Adrenal gland (tissue), 5 donors: ENCODE measurements around the gene NAT9.

Source experiments
- POLR2A ChIP-seq, 2 donors: fragments of 450-650 bp; IDR thresholded peaks; one replicate each; pipeline ENCODE4 v1.6.1; 2017; ENCODE audit warnings: antibody characterized with exemption in 2 of 2, mild to moderate bottlenecking in 2 of 2, moderate library complexity in 1 of 2
- TF ChIP-seq, protein P1 (sequence below), 6 experiments: fragments of 450-650 bp in 4 of 6; fragments of 200-600 bp in 2 of 6; sonication (generic) in 1 of 6; IDR thresholded peaks; 1 replicate in 5 of 6; 2 replicates in 1 of 6; pipeline versions ENCODE4 v1.5.1 to v1.8.0; 2016 to 2021; ENCODE audit warnings: antibody characterized with exemption in 6 of 6, mild to moderate bottlenecking in 2 of 6, moderate library complexity in 1 of 6
- donor health status: DM: no; HTN: no; CAD: no.

DNA sequence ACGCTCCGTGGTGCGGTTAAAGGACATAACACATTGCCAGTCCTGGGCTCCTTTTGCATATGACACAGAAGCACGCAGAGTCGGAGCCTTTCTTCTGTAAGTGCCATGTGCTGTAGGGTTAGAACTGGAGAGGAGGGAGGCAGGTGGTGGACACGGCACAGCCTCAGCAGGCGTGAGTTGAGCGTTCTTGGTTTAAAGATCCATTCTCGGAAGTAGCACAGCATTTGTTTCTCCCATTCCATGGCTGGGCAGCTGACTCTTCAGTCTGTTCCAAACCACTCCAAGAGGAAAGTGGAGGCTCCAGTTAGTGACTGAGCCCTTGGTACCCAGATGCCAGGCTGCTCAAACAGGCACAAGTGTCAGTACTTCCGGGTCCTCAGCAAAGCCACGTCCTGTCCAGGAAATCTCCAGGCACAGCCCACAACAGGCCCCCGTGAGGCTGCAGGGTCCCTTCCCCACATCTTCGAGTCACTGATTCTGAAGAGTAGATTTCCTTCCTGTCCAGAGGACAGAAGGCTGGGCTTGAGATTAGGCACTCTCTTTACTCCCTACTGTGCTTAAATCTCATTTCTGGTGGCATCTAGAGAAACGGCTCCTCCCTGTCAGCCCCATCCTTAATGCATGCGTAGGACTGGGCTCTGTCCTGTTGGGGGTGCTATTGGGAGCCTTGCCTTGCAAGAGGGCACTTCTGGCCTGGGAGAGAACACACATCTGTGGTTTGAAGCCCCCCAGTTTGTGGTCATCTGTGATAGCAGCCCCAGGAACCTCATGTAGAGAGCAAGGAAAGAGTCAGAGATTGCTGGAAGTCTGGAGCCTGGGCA is 39.6 kb upstream of the NAT9 start:
- no peak for TF ChIP-seq POLR2A (IDR thresholded peaks at IDR 0.05)
- TF ChIP-seq, protein P1, sequence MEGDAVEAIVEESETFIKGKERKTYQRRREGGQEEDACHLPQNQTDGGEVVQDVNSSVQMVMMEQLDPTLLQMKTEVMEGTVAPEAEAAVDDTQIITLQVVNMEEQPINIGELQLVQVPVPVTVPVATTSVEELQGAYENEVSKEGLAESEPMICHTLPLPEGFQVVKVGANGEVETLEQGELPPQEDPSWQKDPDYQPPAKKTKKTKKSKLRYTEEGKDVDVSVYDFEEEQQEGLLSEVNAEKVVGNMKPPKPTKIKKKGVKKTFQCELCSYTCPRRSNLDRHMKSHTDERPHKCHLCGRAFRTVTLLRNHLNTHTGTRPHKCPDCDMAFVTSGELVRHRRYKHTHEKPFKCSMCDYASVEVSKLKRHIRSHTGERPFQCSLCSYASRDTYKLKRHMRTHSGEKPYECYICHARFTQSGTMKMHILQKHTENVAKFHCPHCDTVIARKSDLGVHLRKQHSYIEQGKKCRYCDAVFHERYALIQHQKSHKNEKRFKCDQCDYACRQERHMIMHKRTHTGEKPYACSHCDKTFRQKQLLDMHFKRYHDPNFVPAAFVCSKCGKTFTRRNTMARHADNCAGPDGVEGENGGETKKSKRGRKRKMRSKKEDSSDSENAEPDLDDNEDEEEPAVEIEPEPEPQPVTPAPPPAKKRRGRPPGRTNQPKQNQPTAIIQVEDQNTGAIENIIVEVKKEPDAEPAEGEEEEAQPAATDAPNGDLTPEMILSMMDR (IDR thresholded peaks at IDR 0.05): no peak
